C4-2B (cell line): ENCODE measurements around the gene CNTN4.

Experiments
- H3K27ac ChIP-seq: fragments of 450-650 bp; 2 replicates; pipeline ENCODE4 v1.5.1; 2017
- CTCF ChIP-seq: fragments of 450-650 bp; conservative IDR thresholded peaks from 2 replicates; pipeline ENCODE4 v1.5.1; 2017; ENCODE audit warnings: mild to moderate bottlenecking
- ZFX ChIP-seq: fragments of 450-650 bp; IDR thresholded peaks from 2 replicates; pipeline ENCODE4 v1.6.1; 2017

The CNTN4 gene

GRCh38 chr3:2603692-2604289 lies 505.1 kb downstream of the CNTN4 start:
- TF ChIP-seq CTCF (no peak), ZFX (no peak)
- no peak overlapping the region for H3K27ac ChIP-seq

- no peak for TF ChIP-seq ZFX
- H3K27ac ChIP-seq: no peak overlapping the region
Measured at GRCh38 chr3:2614578-2614977, 515.9 kb downstream of the CNTN4 start.

DNA sequence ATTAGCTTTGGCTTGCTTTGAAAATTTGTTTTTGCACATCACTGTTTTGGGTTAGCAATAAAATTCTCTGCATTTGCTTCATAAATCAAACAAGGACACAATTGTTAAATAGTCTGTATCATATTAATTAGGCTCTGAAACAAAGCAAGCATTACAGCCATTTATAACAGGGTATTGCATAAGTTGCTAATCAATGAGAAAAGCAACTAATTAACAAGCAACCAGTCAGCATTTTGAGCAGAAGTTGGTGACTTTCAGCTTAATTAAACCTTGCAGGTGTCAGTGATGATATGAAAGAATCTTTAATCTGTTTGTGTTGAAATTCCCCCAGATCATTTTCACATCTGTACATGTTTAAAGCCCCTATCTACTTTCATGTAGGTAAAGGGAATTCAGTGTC lies 516.4 kb downstream of the CNTN4 start:
- TF ChIP-seq ZFX (no peak), CTCF (no peak)

GRCh38 chr3:2623436-2623835 lies 524.8 kb downstream of the CNTN4 start:
- TF ChIP-seq ZFX (no peak), CTCF (no peak)
- no peak overlapping the region for H3K27ac ChIP-seq

More for the DNA sequence above, 516.4 kb downstream of the CNTN4 start:
- H3K27ac ChIP-seq: no peak overlapping the region

GRCh38 chr3:2628117-2628516 lies 529.5 kb downstream of the CNTN4 start:
- no peak for TF ChIP-seq CTCF
- no peak for TF ChIP-seq ZFX

DNA sequence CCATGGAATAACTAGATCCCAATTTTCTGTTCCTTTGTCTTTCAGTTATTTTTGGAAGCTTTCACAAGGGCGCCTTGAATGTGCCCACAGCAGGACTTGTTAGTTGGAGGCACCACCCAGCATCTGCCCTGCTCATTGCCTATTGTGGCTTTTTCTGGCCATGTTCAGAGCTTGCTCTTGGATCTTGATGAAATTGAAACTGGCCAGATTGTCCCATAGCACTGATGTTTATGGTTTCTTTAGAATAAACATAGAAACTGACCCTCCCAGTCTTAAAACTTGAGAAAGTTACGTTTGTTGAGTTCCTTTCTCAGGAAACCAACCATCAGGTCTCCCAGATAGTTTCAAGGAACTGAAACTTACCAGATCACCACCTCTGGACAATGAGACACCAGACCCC lies 536.8 kb downstream of the CNTN4 start:
- no peak overlapping the region for H3K27ac ChIP-seq
- TF ChIP-seq ZFX (no peak), CTCF (no peak)

More at GRCh38 chr3:2628117-2628516, 529.5 kb downstream of the CNTN4 start:
- no peak overlapping the region for H3K27ac ChIP-seq

DNA sequence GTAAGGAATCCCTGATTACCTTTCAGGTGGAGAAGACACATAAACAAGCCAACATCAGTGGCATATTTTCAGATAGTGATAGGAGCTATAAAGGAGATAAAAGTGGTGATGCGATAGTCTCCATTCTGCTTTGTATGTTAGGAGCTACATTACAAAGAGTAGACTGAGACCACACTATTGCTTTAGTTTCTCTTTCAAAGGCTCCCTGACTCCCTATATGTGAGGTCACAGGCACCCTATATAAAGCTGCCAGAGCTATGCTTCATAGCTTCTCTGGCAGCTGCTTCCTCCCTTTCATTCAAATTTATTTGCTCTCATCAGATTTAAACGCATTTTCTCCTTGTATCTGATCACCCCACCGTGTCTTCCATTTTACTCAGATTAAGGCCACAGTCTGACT lies 544.9 kb downstream of the CNTN4 start:
- no peak overlapping the region for H3K27ac ChIP-seq
- TF ChIP-seq ZFX: no peak
- no peak for TF ChIP-seq CTCF

DNA sequence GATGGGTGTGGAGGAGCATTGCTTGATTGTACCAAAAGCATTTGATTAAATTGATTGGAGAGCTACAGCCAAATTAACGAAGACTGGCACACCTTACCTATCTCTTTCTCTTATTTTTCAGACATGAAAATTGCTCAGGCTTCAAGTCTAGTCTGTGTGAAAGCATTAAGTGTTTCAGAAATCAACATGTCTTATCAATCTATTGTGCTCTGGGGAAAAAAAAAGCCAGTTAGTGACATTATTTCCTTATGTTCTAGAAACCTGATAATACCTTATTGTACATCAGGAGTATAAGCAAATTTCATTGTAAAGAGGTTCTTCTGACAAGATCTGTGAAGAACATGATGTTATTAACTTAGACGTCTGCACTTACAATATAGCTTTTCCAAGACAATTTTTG lies 546.3 kb downstream of the CNTN4 start:
- H3K27ac ChIP-seq: no peak overlapping the region
- TF ChIP-seq ZFX: no peak
- no peak for TF ChIP-seq CTCF
